HG03378 (cell line): Measurements from ENCODE around the gene ADGRG2.

Source experiments
- ATAC-seq: cut with Tn5 transposase; IDR thresholded peaks from one replicate; pipeline ENCODE4 v1.9.1; 2021; ENCODE audit warnings: mild to moderate bottlenecking, moderate library complexity; ENCODE audit not compliant: unreplicated experiment

The ADGRG2 gene

DNA sequence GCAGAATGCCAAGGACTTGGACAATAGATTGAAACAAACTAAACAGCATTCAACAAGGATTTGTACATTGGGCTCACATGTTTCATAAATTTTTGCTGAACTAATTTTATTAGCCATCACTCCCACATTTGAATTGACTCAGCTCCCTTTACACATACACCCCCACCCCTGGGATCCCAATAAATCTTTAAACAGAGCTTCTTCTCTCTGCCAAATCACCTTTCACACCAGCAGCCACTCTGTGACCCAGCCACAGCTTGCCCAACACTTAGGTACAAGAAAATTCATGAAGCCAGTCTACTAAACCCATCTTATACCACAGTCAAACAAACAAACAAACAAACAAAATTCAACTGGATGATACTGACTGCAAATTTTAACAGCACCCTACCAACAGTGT, 159.9 kb downstream of the ADGRG2 start:
- no peak for ATAC-seq

GRCh38 chrX:18961686-18962085, 160.6 kb downstream of the ADGRG2 start:
- no peak for ATAC-seq

DNA sequence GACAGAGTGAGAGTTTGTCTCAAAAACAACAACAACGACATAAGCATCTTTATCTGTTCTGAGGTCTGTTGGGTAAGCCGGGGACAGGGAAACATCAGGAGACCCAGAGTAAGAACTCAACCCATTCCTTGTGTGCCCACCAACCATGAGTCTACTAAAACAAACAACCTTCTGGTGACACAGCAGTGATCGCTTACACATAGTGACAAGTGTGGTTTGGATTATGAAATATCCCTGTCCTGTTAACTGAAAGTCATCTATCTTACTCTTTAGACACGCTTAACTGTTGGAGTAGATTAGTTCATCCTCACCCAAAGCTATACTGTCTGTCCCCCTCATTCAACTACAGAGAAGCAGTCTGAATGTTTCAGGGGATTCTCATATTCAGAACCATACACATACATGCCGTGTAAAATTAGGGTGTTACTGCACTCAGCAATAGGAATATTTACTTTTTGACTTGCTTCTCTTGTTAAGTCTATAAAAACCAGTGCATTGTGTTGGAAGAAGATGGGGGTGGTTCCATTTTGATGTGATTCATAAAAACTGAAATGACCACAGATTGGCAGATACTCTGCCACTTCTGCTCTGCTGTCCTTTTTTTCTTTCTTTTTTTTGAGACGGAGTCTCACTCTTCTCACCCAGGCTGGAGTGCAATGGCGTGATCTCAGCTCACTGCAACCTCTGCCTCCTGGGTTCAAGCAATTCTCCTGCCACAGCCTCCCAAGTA, 165.8 kb downstream of the ADGRG2 start:
- no peak for ATAC-seq

DNA sequence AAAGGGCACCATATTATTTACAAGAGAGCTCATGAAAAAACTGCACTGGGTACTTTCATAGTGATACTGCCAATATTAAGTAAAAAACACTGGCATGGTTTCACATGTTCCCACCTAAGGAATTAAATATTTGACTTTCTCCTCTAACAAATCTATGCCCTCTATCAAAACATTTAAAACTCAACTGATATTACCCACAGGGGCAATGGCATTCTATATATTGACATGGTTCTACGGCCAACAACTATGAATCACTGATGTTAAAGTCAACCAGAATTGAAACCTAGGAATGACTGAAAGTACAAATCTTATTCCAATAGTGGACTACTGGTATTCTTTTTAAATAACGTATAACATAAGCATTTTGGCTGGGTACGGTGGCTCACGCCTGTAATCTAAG, 166.6 kb downstream of the ADGRG2 start:
- ATAC-seq = no peak

DNA sequence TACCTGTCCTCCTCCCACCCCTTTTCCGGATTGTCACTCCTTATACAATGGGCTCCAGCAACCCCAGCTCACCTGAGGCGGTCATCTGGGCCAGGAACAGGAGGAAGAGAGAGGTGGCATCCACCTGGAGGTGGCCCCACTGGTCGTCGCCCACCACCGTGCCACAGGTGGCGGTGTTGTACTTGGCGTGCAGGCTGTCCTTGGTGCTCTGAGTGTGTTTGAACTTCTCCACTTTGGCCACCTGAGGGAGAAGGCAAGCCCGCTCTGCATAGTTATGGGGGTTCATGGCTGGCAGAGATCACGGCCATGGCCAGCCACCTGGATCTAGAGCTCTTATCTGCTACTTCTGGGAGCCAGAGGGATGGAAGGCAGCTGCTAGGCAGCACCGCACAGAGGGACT, 171.2 kb downstream of the ADGRG2 start:
- no peak for ATAC-seq

DNA sequence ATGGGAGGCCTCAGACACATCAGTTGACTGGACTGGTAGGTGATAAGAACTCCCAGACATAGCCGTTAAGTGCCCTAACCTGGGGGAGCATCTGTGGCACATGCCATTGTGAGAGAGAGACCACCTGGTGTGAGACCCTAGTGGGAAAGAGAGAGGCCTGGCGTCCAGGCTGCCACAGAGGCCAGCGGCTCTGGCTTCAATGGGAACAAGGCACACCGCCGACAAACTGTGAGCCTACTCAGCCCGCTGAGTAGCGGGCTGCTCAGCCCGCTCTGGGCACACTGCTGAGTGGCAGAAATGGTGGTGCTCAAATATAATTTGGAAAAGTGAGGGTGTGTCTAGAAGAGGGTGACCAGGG, 172.3 kb downstream of the ADGRG2 start:
- no peak for ATAC-seq

- ATAC-seq = no peak
These were observed 172.9 kb downstream of the ADGRG2 start for GRCh38 chrX:18949291-18949943.

DNA sequence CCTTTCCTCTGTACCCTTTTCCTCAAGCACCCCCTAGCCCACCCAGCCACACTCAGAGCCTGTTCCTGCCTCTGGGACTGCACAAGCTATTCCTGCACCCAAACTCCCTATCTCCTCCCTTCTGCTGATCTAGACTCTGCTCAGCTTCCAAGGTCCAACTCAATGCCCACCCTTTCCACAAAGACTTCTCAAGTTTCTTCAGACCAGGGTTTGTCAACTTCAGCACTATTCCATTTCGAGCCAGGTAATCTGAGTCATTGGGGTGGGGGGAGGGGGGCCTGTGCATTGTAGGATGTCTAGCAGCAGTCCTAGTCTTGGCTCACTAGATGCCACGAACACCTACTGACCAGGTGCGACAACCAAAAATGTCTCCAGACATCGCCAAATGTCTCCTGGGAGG, 175.7 kb downstream of the ADGRG2 start:
- no peak for ATAC-seq

DNA sequence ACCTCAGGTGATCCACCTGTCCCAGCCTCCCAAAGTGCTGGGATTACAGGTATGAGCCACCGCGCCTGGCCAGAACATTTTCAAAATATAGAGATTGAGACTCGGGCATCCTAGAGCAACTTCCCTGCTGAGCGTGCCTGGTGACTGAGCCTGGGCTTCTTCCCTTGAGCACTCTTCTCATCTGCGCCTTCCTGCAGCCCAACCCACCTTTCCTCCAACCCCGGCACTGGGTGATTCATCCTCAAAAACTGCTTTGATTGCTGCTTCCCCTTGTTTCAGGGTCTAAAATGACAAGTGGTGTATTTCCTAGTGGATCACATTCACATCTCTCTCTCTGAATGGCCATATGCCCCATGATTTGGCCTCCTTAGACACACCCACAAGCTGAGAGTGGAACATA, 176.1 kb downstream of the ADGRG2 start:
- no peak for ATAC-seq

GRCh38 chrX:18945483-18945882, 176.8 kb downstream of the ADGRG2 start:
- ATAC-seq = no peak

DNA sequence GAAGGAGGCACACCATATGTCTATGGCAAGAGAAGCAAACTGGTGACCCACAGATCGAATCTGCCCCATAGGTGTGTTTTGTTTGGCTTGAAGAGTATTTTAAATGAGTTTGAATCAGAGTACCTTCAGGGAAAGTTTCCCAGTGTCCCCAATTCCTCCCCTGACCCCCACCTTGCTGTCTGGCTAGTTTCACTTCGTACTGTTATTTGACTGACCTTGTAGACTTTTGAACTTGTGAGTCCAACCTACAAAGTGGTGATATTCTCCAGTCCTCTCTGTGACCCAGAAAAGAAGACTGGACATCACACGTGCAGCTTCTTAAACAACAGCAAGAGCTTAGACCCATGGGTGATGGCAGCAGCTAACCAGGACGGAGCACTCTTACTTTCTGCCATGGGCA, 177.8 kb downstream of the ADGRG2 start:
- no peak for ATAC-seq

GRCh38 chrX:18941896-18942295, 180.4 kb downstream of the ADGRG2 start:
- ATAC-seq = no peak
